Peyer's patch (tissue), 4 donors: ENCODE data around the gene CTCFL.

Experiments
- CTCF ChIP-seq, 6 experiments: fragments of 450-650 bp in 4 of 6; fragments of 200-600 bp in 2 of 6; sonication (generic) in 1 of 6; IDR thresholded peaks; one replicate each; pipeline ENCODE4 v1.5.1; 2017 to 2019; ENCODE audit warnings: antibody characterized with exemption in 6 of 6, mild to moderate bottlenecking in 3 of 6, moderate library complexity in 1 of 6
- POLR2A ChIP-seq, 2 donors: fragments of 450-650 bp; IDR thresholded peaks; one replicate each; pipeline ENCODE4 v1.5.1; 2017; ENCODE audit warnings: antibody characterized with exemption in 2 of 2, mild to moderate bottlenecking in 2 of 2, moderate library complexity in 2 of 2

GRCh38 chr20:57570920-57571319, 46.0 kb upstream of the CTCFL start:
- TF ChIP-seq CTCF (IDR thresholded peaks at IDR 0.05), result no peak
- no peak for TF ChIP-seq POLR2A (IDR thresholded peaks at IDR 0.05)
